WTC11 (cell line): ENCODE measurements around the gene NSDHL. TPM values are rescaled to one million over a fixed set of nuclear protein-coding genes. Genes with fewer than 3 reads are reported as not detected.

Experiments
- ATAC-seq: fragments of 200-7000 bp; cut with Tn5 transposase; 2 replicates; pipeline ENCODE4 v1.10.0; 2021; ENCODE audit warnings: mild to moderate bottlenecking, moderate library complexity
- CTCF ChIA-PET: fragments of 300-600 bp; sonication (Branson Sonifier 250); formaldehyde crosslinking; loops from one replicate; lab custom pipeline; 2021; ENCODE audit warnings: antibody characterized with exemption; lab: Charles Lee
- POLR2A ChIA-PET: fragments of 350-600 bp; sonication (Branson Sonifier 250); formaldehyde crosslinking; loops from one replicate; lab custom pipeline; 2021; ENCODE audit warnings: antibody characterized with exemption; lab: Charles Lee
- DNase-seq: peaks from one replicate; pipeline ENCODE4 v3.0.0; 2021; ENCODE audit warnings: low spot score
- H3K27ac Mint-ChIP-seq: 2 replicates; pipeline ENCODE4 v1.8.0; 2021; ENCODE audit warnings: mixed read lengths
- H3K27me3 Mint-ChIP-seq: 2 replicates; pipeline ENCODE4 v1.8.0; 2021; ENCODE audit warnings: low read depth, mild to moderate bottlenecking, moderate library complexity, mixed read lengths
- H3K36me3 Mint-ChIP-seq: 2 replicates; pipeline ENCODE4 v1.8.0; 2021; ENCODE audit warnings: mixed read lengths
- H3K4me1 Mint-ChIP-seq: 2 replicates; pipeline ENCODE4 v1.8.0; 2022; ENCODE audit warnings: mixed read lengths
- H3K4me3 Mint-ChIP-seq: 2 replicates; pipeline ENCODE4 v1.8.0; 2021; ENCODE audit warnings: mild to moderate bottlenecking, moderate library complexity, mixed read lengths
- H3K9me3 Mint-ChIP-seq: 2 replicates; pipeline ENCODE4 v1.8.0; 2021; ENCODE audit warnings: mixed read lengths
- AFF4 ChIP-seq: sonication (generic); formaldehyde crosslinking; IDR thresholded peaks from 2 replicates; pipeline ENCODE4 v1.8.1; 2023; ENCODE audit warnings: mild to moderate bottlenecking, missing genetic modification reagents, borderline replicate concordance
- CREB1 ChIP-seq: sonication (generic); formaldehyde crosslinking; IDR thresholded peaks from 2 replicates; pipeline ENCODE4 v1.8.0; 2023; ENCODE audit warnings: mild to moderate bottlenecking, missing genetic modification reagents
- CREM ChIP-seq: sonication (generic); formaldehyde crosslinking; IDR thresholded peaks from 2 replicates; pipeline ENCODE4 v1.8.1; 2022; ENCODE audit warnings: mild to moderate bottlenecking, missing genetic modification reagents, moderate library complexity
- E2F1 ChIP-seq: sonication (generic); formaldehyde crosslinking; IDR thresholded peaks from 2 replicates; pipeline ENCODE4 v1.8.0; 2022; ENCODE audit warnings: mild to moderate bottlenecking, missing genetic modification reagents
- ELF4 ChIP-seq: sonication (generic); formaldehyde crosslinking; IDR thresholded peaks from 2 replicates; pipeline ENCODE4 v1.8.1; 2022; ENCODE audit warnings: low read depth, mild to moderate bottlenecking, moderate library complexity, missing genetic modification reagents
- ESRRA ChIP-seq: sonication (generic); formaldehyde crosslinking; IDR thresholded peaks from 2 replicates; pipeline ENCODE4 v1.8.1; 2022; ENCODE audit warnings: mild to moderate bottlenecking, missing genetic modification reagents, borderline replicate concordance
- IRF1 ChIP-seq: sonication (generic); formaldehyde crosslinking; IDR thresholded peaks from 2 replicates; pipeline ENCODE4 v1.8.0; 2023; ENCODE audit warnings: missing genetic modification reagents
- MYBL2 ChIP-seq: sonication (generic); formaldehyde crosslinking; IDR thresholded peaks from 2 replicates; pipeline ENCODE4 v1.8.1; 2023; ENCODE audit warnings: mild to moderate bottlenecking, moderate library complexity, missing genetic modification reagents
- OVOL2 ChIP-seq: fragments of 250-450 bp; sonication (Bioruptor Pico); IDR thresholded peaks from 2 replicates; pipeline ENCODE4 v1.9.0; 2021; ENCODE audit warnings: mild to moderate bottlenecking, borderline replicate concordance
- RORB ChIP-seq: fragments of 250-450 bp; sonication (Bioruptor Pico); IDR thresholded peaks from 2 replicates; pipeline ENCODE4 v1.9.0; 2021; ENCODE audit warnings: mild to moderate bottlenecking
- SOX15 ChIP-seq: fragments of 250-450 bp; sonication (Bioruptor Pico); IDR thresholded peaks from 2 replicates; pipeline ENCODE4 v1.9.0; 2021; ENCODE audit warnings: mild to moderate bottlenecking
- TEAD1 ChIP-seq: sonication (generic); formaldehyde crosslinking; IDR thresholded peaks from 2 replicates; pipeline ENCODE4 v1.8.0; 2022; ENCODE audit warnings: mild to moderate bottlenecking, missing genetic modification reagents
- ZBTB21 ChIP-seq: sonication (generic); formaldehyde crosslinking; IDR thresholded peaks from 2 replicates; pipeline ENCODE4 v1.8.1; 2023; ENCODE audit warnings: mild to moderate bottlenecking, missing genetic modification reagents, borderline replicate concordance
- ZMAT4 ChIP-seq: fragments of 250-450 bp; sonication (Bioruptor Pico); IDR thresholded peaks from 2 replicates; pipeline ENCODE4 v1.9.0; 2021; ENCODE audit warnings: mild to moderate bottlenecking
- ZNF425 ChIP-seq: fragments of 250-450 bp; sonication (Bioruptor Pico); conservative IDR thresholded peaks from 2 replicates; pipeline ENCODE4 v1.9.0; 2021; ENCODE audit warnings: mild to moderate bottlenecking
- total RNA-seq: library from RNA; stranded (reverse); gene quantifications from 3 replicates; pipeline ENCODE4 v1.2.3, GENCODE V29; 2021

NSDHL gene
- total RNA-seq, 1 experiment from 2014 or later: 22.5 TPM

GRCh38 chrX:152893980-152894610 is 63.2 kb downstream of the NSDHL start (continued):
- TF ChIP-seq AFF4 (CRISPR knock-in tag): no peak
- no peak for TF ChIP-seq CREM (CRISPR knock-in tag)

- peaks cover 59% of the 10 kb centered on the region for H3K4me1 Mint-ChIP-seq
- H3K9me3 Mint-ChIP-seq: no peaks in the 10 kb centered on the region
- CTCF ChIA-PET: interaction anchor here (0.6 to 3.0 kb wide), 5 partner anchors 9 to 497 kb away, joined by 3 to 17 read pairs (median 5); no protein-coding TSS in a partner anchor
- no peaks in the 10 kb centered on the region for H3K36me3 Mint-ChIP-seq
- H3K27me3 Mint-ChIP-seq: peaks cover 33% of the 10 kb centered on the region
- no peak overlapping the region for H3K27ac Mint-ChIP-seq
- no peak overlapping the region for H3K4me3 Mint-ChIP-seq
- no peak for DNase-seq
- TF ChIP-seq ELF4 (CRISPR knock-in tag) (no peak), SOX15 (CRISPR knock-in tag) (no peak), ESRRA (no peak), RORB (CRISPR knock-in tag) (no peak), CREB1 (CRISPR knock-in tag) (no peak), TEAD1 (CRISPR knock-in tag) (no peak), ZNF425 (CRISPR knock-in tag) (no peak), MYBL2 (CRISPR knock-in tag) (no peak), OVOL2 (no peak), ZBTB21 (CRISPR knock-in tag) (no peak), ZMAT4 (CRISPR knock-in tag) (no peak)
- TF ChIP-seq, all 79 proteins: peak for 0
- POLR2A ChIA-PET: no interaction called here
- no peak for ATAC-seq
These were observed 64.3 kb downstream of the NSDHL start for GRCh38 chrX:152895121-152895520.

- Mint-ChIP-seq H3K27me3 (peaks cover 26% of the 10 kb centered on the region), H3K4me3 (no peak overlapping the region), H3K4me1 (peaks cover 51% of the 10 kb centered on the region), H3K36me3 (no peaks in the 10 kb centered on the region), H3K9me3 (no peaks in the 10 kb centered on the region), H3K27ac (no peak overlapping the region)
- DNase-seq: no peak
- TF ChIP-seq IRF1 (CRISPR knock-in tag) (no peak), AFF4 (CRISPR knock-in tag) (no peak), E2F1 (CRISPR knock-in tag) (no peak)
- CTCF ChIA-PET: interaction anchor here (0.9 to 1.6 kb wide), 3 partner anchors 12 to 19 kb away, joined by 3 to 10 read pairs (median 3); no protein-coding TSS in a partner anchor
- no peak for ATAC-seq
- POLR2A ChIA-PET: no interaction called here
These were observed 65.0 kb downstream of the NSDHL start for GRCh38 chrX:152895724-152896420.
